HG03439 (cell line): ENCODE data around the gene PRXL2C.
"Not testable (repeated sequence)": the region's sequence is repeated elsewhere in the genome, so short reads cannot be mapped to it uniquely, and the experiment has no call there.

Experiments used
- ATAC-seq: cut with Tn5 transposase; IDR thresholded peaks from one replicate; pipeline ENCODE4 v1.9.1; 2021; ENCODE audit warnings: mild to moderate bottlenecking, moderate library complexity; ENCODE audit not compliant: unreplicated experiment

Gene PRXL2C

GRCh38 chr9:96655198-96655851, at the start of gene PRXL2C:
Gene PRXL2C, minus strand, starts transcription at chr9:96655317. Its CDS starts 36 bp downstream, at chr9:96655281.
- ATAC-seq = peak; percentile 60

- ATAC-seq = not testable (repeated sequence)
Measured at GRCh38 chr9:96700721-96701375, 45.7 kb upstream of the PRXL2C start.

- no peak for ATAC-seq
Measured at GRCh38 chr9:96691326-96691725, 36.2 kb upstream of the PRXL2C start.

GRCh38 chr9:96688745-96689464, 33.8 kb upstream of the PRXL2C start:
- no peak for ATAC-seq

- no peak for ATAC-seq
Measured at GRCh38 chr9:96688187-96688586, 33.1 kb upstream of the PRXL2C start.

GRCh38 chr9:96686638-96687335, 31.7 kb upstream of the PRXL2C start:
- ATAC-seq = no peak

- ATAC-seq = no peak
Measured at GRCh38 chr9:96680812-96681499, 25.8 kb upstream of the PRXL2C start.

- ATAC-seq = no peak
Measured at GRCh38 chr9:96674906-96675538, 19.9 kb upstream of the PRXL2C start.

- not testable (repeated sequence) for ATAC-seq
Measured at GRCh38 chr9:96673786-96674185, 18.7 kb upstream of the PRXL2C start.

GRCh38 chr9:96668868-96669534, 13.9 kb upstream of the PRXL2C start:
- no peak for ATAC-seq

- no peak for ATAC-seq
Measured at GRCh38 chr9:96667363-96667728, 12.2 kb upstream of the PRXL2C start.

- peak; percentile 75 for ATAC-seq
Measured at GRCh38 chr9:96666653-96667362, 11.7 kb upstream of the PRXL2C start.

- ATAC-seq = no peak
Measured at GRCh38 chr9:96665789-96666188, 10.7 kb upstream of the PRXL2C start.

- no peak for ATAC-seq
Measured at GRCh38 chr9:96663506-96664120, 8.5 kb upstream of the PRXL2C start.

- ATAC-seq = no peak
Measured at GRCh38 chr9:96661711-96662110, 6.6 kb upstream of the PRXL2C start.

GRCh38 chr9:96660692-96661248, 5.7 kb upstream of the PRXL2C start:
- ATAC-seq = no peak

- peak; percentile 45 for ATAC-seq
Measured at GRCh38 chr9:96654450-96655197, 493 bp downstream of the PRXL2C start.

- no peak for ATAC-seq
Measured at GRCh38 chr9:96651626-96652025, 3.5 kb downstream of the PRXL2C start.
